SH-SY5Y (cell line): ENCODE results near the gene MAPKAPK3.

Experiments
- GATA2 ChIP-seq: IDR thresholded peaks from 2 replicates; pipeline ENCODE4 v1.6.1; 2011; ENCODE audit warnings: mild to moderate bottlenecking, low read depth, low read length
- GATA3 ChIP-seq: IDR thresholded peaks from 2 replicates; pipeline ENCODE4 v1.6.1; 2011; ENCODE audit warnings: low read depth, mild to moderate bottlenecking, low read length, moderate library complexity

- TF ChIP-seq GATA2 (no peak), GATA3 (no peak)
These were observed 41.9 kb downstream of the MAPKAPK3 start for GRCh38 chr3:50658831-50659230.
